ENCODE measurements around the gene ABCC10. TPM values are rescaled to one million over a fixed set of nuclear protein-coding genes. Genes with fewer than 3 reads are reported as not detected.
"Not testable (repeated sequence)": the region's sequence is repeated elsewhere in the genome, so short reads cannot be mapped to it uniquely, and the experiment has no call there.

Gene ABCC10
- total RNA-seq, 1 donor: 26.4 TPM

DNA sequence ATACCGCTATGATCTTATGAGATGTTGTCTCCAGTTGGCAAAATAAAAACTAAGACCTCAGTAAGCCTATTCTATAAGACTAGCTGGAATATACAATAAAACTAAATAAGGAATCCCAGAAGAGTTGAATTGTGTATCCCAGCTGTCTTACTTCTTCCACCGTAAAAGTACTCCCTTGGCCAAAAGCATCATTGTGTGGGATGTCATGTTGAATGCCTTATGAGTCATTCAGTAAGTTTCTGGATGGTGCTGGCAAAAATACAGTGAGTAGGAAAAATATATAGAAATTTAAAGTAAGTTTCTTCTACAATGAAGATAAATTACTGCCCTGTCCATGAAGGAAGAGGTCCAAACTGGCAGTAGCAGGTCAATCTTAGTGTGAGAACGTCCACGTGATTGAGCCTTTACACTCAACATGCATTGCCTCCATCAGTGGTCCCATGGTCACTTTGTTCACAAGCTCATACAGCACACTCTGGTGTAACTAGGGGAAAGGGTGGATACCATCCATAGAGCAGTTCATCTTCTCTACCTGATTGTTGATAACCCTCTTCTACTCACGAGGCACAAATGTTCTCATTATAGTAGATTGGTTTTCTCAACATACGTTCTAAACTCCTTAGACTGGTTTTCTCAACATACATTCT is 44.2 kb upstream of the ABCC10 start:
- DNase-seq (ENCODE audit: insufficient read length, low spot score, missing footprints): peak; percentile 87
- no peak overlapping the region for H2AFZ ChIP-seq (ENCODE audit: low read length)
- no peaks in the 10 kb centered on the region for H3K9me3 ChIP-seq (ENCODE audit: low read depth, low read length)
- no peaks in the 10 kb centered on the region for H3K36me3 ChIP-seq (ENCODE audit: insufficient read depth, low read length)
- H3K4me1 ChIP-seq (ENCODE audit: insufficient read depth, low read length): peaks cover 12% of the 10 kb centered on the region
- TF ChIP-seq, protein P1, sequence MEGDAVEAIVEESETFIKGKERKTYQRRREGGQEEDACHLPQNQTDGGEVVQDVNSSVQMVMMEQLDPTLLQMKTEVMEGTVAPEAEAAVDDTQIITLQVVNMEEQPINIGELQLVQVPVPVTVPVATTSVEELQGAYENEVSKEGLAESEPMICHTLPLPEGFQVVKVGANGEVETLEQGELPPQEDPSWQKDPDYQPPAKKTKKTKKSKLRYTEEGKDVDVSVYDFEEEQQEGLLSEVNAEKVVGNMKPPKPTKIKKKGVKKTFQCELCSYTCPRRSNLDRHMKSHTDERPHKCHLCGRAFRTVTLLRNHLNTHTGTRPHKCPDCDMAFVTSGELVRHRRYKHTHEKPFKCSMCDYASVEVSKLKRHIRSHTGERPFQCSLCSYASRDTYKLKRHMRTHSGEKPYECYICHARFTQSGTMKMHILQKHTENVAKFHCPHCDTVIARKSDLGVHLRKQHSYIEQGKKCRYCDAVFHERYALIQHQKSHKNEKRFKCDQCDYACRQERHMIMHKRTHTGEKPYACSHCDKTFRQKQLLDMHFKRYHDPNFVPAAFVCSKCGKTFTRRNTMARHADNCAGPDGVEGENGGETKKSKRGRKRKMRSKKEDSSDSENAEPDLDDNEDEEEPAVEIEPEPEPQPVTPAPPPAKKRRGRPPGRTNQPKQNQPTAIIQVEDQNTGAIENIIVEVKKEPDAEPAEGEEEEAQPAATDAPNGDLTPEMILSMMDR (IDR thresholded peaks at IDR 0.05; ENCODE audit: extremely low read depth, low read depth, low read length): no peak
- no peaks in the 10 kb centered on the region for H4K20me1 ChIP-seq (ENCODE audit: insufficient read depth, low read length)
- peak overlapping the region; percentile 28 for H3K4me2 ChIP-seq (ENCODE audit: insufficient read depth, low read length)
- peak overlapping the region; percentile 31 for H3K27ac ChIP-seq (ENCODE audit: low read depth, low read length)
- no peak overlapping the region for H3K4me3 ChIP-seq (ENCODE audit: insufficient read depth, low read length)
- H3K79me2 ChIP-seq (ENCODE audit: insufficient read depth, low read length): no peaks in the 10 kb centered on the region
- no peaks in the 10 kb centered on the region for H3K27me3 ChIP-seq (ENCODE audit: insufficient read depth, low read length)

DNA sequence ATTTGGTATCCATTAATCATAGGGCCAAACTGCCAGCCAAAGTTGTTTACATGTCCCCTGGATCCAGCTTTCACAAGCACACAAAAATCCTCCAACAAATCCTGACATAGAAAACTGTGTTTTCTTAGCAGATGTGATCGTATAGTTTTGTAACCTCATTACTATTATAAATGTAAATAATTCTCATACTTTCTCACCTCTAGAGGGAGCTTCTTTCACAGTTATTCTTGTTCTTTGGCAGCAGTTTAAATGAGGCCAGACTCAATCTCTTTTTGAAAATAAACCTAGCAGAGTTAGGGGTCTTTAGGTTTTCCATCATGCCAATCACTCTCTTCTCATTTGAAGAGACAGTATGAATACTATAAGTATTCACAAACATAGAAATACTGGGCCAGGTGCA is 40.8 kb upstream of the ABCC10 start:
- Histone ChIP-seq H4K20me1 (ENCODE audit: insufficient read depth, low read length) (no peaks in the 10 kb centered on the region), H3K4me3 (ENCODE audit: insufficient read depth, low read length) (no peak overlapping the region), H3K27me3 (ENCODE audit: insufficient read depth, low read length) (no peaks in the 10 kb centered on the region), H3K4me2 (ENCODE audit: insufficient read depth, low read length) (no peak overlapping the region), H2AFZ (ENCODE audit: low read length) (no peak overlapping the region), H3K4me1 (ENCODE audit: insufficient read depth, low read length) (peaks cover 12% of the 10 kb centered on the region), H3K9me3 (ENCODE audit: low read depth, low read length) (no peaks in the 10 kb centered on the region), H3K36me3 (ENCODE audit: insufficient read depth, low read length) (no peaks in the 10 kb centered on the region), H3K79me2 (ENCODE audit: insufficient read depth, low read length) (no peaks in the 10 kb centered on the region), H3K27ac (ENCODE audit: low read depth, low read length) (no peak overlapping the region)
- no peak for DNase-seq (ENCODE audit: insufficient read length, low spot score, missing footprints)
- TF ChIP-seq, protein P1 (IDR thresholded peaks at IDR 0.05; ENCODE audit: extremely low read depth, low read depth, low read length): peak; percentile 51

DNA sequence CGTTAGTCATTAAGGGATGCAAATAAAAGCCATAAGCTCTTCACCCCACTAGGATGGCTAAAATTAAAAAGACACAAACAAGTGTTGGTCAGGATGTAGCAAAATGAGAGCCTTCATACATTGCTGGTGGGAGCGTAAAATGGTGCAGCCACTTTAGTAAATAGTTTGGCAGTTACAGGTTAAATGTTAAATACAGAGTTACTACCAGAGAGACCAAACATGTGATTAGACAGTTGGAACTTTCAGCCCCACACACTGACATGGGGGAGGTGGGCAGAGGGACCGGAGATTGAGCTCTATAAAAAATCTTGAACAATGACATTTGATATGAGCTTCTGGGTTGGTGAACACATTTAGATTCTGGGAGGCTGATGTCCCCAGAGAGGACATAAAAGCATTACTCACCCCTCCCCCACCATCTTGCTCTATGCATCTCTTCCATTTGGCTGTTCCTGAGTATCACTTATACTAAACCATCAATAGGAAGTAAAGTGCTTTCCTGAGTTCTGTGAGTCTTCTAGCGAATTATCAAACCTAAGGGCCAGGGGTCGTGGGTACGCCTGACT is 37.5 kb upstream of the ABCC10 start:
- H3K36me3 ChIP-seq (ENCODE audit: insufficient read depth, low read length): no peaks in the 10 kb centered on the region
- no peaks in the 10 kb centered on the region for H3K79me2 ChIP-seq (ENCODE audit: insufficient read depth, low read length)
- no peak overlapping the region for H2AFZ ChIP-seq (ENCODE audit: low read length)
- TF ChIP-seq, protein P1 (IDR thresholded peaks at IDR 0.05; ENCODE audit: extremely low read depth, low read depth, low read length): no peak
- no peaks in the 10 kb centered on the region for H3K27me3 ChIP-seq (ENCODE audit: insufficient read depth, low read length)
- no peak overlapping the region for H3K4me2 ChIP-seq (ENCODE audit: insufficient read depth, low read length)
- H3K27ac ChIP-seq (ENCODE audit: low read depth, low read length): no peak overlapping the region
- no peak for DNase-seq (ENCODE audit: insufficient read length, low spot score, missing footprints)
- no peaks in the 10 kb centered on the region for H4K20me1 ChIP-seq (ENCODE audit: insufficient read depth, low read length)
- no peaks in the 10 kb centered on the region for H3K9me3 ChIP-seq (ENCODE audit: low read depth, low read length)
- no peaks in the 10 kb centered on the region for H3K4me1 ChIP-seq (ENCODE audit: insufficient read depth, low read length)
- no peak overlapping the region for H3K4me3 ChIP-seq (ENCODE audit: insufficient read depth, low read length)

DNA sequence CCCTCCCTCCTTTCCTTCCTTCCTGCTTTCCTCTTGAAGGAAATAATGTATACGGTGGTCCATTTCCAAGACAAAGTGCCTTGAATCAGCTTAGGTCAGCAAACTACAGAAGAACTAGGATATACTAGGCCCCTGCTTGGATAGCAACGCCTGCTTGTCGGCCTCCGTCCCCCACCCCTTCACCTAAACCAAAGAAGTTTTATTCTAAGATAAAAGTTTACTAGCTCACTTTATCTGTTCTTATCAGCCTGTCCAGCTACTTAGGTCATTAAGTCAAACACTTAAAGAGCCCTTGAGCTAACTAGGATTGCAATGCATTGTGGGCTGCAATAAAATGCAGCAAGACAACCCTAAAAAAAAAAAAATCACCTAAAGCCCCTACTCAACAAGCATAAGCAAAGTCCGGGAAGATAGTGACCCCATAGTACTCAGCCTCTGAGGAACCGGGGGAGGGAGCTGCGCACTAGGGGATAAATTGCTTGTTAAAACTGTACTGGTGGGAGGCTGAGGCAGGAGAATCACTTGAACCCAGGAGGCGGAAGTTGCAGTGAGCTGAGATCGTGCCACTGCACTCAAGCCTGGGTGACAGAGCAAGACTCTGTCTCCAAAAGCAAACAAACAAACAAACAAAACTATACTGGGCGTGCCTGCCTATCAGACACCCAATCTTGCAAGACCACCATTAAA is 36.4 kb upstream of the ABCC10 start:
- not testable (repeated sequence) for H3K4me1 ChIP-seq (ENCODE audit: insufficient read depth, low read length); H3K9me3 ChIP-seq (ENCODE audit: low read depth, low read length); H3K79me2 ChIP-seq (ENCODE audit: insufficient read depth, low read length); H3K27ac ChIP-seq (ENCODE audit: low read depth, low read length); H4K20me1 ChIP-seq (ENCODE audit: insufficient read depth, low read length); H3K27me3 ChIP-seq (ENCODE audit: insufficient read depth, low read length); H3K36me3 ChIP-seq (ENCODE audit: insufficient read depth, low read length); H3K4me3 ChIP-seq (ENCODE audit: insufficient read depth, low read length); DNase-seq (ENCODE audit: insufficient read length, low spot score, missing footprints); H2AFZ ChIP-seq (ENCODE audit: low read length)
- H3K4me2 ChIP-seq (ENCODE audit: insufficient read depth, low read length): peak overlapping the region; percentile 18
